Stomach (tissue), 4 donors: ENCODE results near the gene PPP5C.

Experiments
- CTCF ChIP-seq, 7 experiments: fragments of 450-650 bp in 4 of 7; fragments of 200-600 bp in 3 of 7; sonication (generic) in 3 of 7; IDR thresholded peaks; one replicate each; pipeline ENCODE4 v1.5.1; 2016 to 2019; ENCODE audit warnings: antibody characterized with exemption in 7 of 7, control low read depth in 2 of 7, mild to moderate bottlenecking in 1 of 7
- EP300 ChIP-seq: sonication (generic); formaldehyde crosslinking; IDR thresholded peaks from one replicate; pipeline ENCODE4 v1.6.1; 2017; ENCODE audit warnings: antibody characterized with exemption
- POLR2A ChIP-seq, 4 donors: fragments of 450-650 bp; IDR thresholded peaks; one replicate each; pipeline ENCODE4 v1.6.1; 2016; ENCODE audit warnings: antibody characterized with exemption in 4 of 4, control low read depth in 2 of 4, mild to moderate bottlenecking in 1 of 4, moderate library complexity in 1 of 4
- POLR2AphosphoS5 ChIP-seq, 3 donors: sonication (generic); formaldehyde crosslinking; IDR thresholded peaks; one replicate each; pipeline ENCODE4 v1.6.1; 2016; ENCODE audit warnings: antibody characterized with exemption in 3 of 3

- TF ChIP-seq POLR2A (IDR thresholded peaks at IDR 0.05) (no peak), EP300 (no peak), CTCF (IDR thresholded peaks at IDR 0.05) (no peak), POLR2AphosphoS5 (IDR thresholded peaks at IDR 0.05) (no peak)
These were observed 24.5 kb downstream of the PPP5C start for GRCh38 chr19:46371371-46371901.
